COR-L47 (cell line): Measurements from ENCODE around the gene MICOS13.

Source experiments
- DNase-seq: peaks from one replicate; lab custom pipeline; 2025; lab: John Stamatoyannopoulos, UW

The MICOS13 gene

GRCh38 chr19:5687360-5688198, 7.3 kb upstream of the MICOS13 start:
- DNase-seq, result no peak

GRCh38 chr19:5686647-5687359, 6.5 kb upstream of the MICOS13 start:
- peak; percentile 85 for DNase-seq

GRCh38 chr19:5686326-5686646, 6.0 kb upstream of the MICOS13 start:
- no peak for DNase-seq

- no peak for DNase-seq
Observed at GRCh38 chr19:5684694-5685430, 4.5 kb upstream of the MICOS13 start.

- no peak for DNase-seq
Observed at GRCh38 chr19:5683177-5683886, 3.0 kb upstream of the MICOS13 start.

GRCh38 chr19:5682107-5682482, 1.8 kb upstream of the MICOS13 start:
- DNase-seq, result no peak

GRCh38 chr19:5681391-5682106, 1.2 kb upstream of the MICOS13 start:
- no peak for DNase-seq

GRCh38 chr19:5680084-5680436, 256 bp downstream of the MICOS13 start:
- no peak for DNase-seq

GRCh38 chr19:5679289-5680083, 830 bp downstream of the MICOS13 start:
- DNase-seq, result no peak

GRCh38 chr19:5678071-5678718, 2.1 kb downstream of the MICOS13 start:
- DNase-seq, result no peak

- DNase-seq, result no peak
Observed at GRCh38 chr19:5677580-5677979, 2.7 kb downstream of the MICOS13 start.

- DNase-seq, result no peak
Observed at GRCh38 chr19:5677136-5677535, 3.2 kb downstream of the MICOS13 start.

GRCh38 chr19:5676772-5677105, 3.6 kb downstream of the MICOS13 start:
- no peak for DNase-seq

GRCh38 chr19:5676105-5676771, 4.1 kb downstream of the MICOS13 start:
- DNase-seq, result no peak

GRCh38 chr19:5674714-5675113, 5.6 kb downstream of the MICOS13 start:
- DNase-seq, result no peak

- DNase-seq, result no peak
Observed at GRCh38 chr19:5673752-5674151, 6.6 kb downstream of the MICOS13 start.

- no peak for DNase-seq
Observed at GRCh38 chr19:5672708-5673459, 7.4 kb downstream of the MICOS13 start.

GRCh38 chr19:5671600-5671999, 8.7 kb downstream of the MICOS13 start:
- DNase-seq, result no peak

GRCh38 chr19:5669212-5669611, 11.1 kb downstream of the MICOS13 start:
- no peak for DNase-seq
